ENCODE measurements around the gene FSIP1.

DNA sequence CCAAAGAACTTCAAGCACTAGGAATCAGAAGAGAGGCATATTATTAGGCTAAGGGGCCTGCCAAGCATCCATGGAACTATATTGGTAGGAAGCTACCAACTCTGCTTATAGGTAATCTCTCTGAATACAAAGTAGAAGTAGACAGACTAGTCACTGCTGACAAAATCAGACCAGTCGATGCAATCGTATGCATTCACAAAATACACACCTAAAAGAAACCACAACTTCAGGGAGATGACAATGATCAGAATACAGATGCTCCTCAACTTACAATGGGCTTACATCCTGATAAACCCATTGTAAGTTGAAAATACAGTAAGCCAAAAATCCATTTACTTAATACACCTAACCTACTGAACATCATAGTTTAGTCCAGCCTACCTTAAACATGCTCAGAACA, 94.7 kb downstream of the FSIP1 start:
- no peak for TF ChIP-seq CTCF (IDR thresholded peaks at IDR 0.05; ENCODE audit: low read depth, low read length, poor library complexity, severe bottlenecking)
- no peak for TF ChIP-seq EZH2phosphoT487 (IDR thresholded peaks at IDR 0.05; ENCODE audit: borderline replicate concordance, low read length)

Measured in DOHH2 (cell line).